ELF-1 (cell line): ENCODE measurements around the gene PROM1.

Experiments
- DNase-seq: peaks from one replicate; pipeline ENCODE4 v3.0.0-alpha.2; 2016; ENCODE audit warnings: low read depth, low spot score

Gene PROM1

DNA sequence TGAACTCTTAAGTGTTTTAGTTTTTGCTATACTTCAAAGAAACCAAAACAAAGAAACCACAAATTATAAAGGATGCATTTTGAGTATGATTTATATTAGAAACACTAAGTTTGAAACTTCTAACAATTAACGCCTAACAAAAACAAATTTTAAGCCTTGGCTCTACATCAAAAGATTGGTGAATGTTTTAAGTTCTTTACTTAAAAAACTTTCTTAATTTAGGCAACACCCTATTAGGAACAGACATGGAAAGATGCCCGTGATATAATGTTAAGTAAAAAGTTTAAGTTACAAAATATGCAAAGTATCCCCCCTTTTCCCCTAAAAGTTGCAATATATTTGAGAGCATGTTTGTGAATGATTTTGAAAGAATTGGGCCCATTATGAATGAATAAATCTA, 21.2 kb downstream of the PROM1 start:
- no peak for DNase-seq

DNA sequence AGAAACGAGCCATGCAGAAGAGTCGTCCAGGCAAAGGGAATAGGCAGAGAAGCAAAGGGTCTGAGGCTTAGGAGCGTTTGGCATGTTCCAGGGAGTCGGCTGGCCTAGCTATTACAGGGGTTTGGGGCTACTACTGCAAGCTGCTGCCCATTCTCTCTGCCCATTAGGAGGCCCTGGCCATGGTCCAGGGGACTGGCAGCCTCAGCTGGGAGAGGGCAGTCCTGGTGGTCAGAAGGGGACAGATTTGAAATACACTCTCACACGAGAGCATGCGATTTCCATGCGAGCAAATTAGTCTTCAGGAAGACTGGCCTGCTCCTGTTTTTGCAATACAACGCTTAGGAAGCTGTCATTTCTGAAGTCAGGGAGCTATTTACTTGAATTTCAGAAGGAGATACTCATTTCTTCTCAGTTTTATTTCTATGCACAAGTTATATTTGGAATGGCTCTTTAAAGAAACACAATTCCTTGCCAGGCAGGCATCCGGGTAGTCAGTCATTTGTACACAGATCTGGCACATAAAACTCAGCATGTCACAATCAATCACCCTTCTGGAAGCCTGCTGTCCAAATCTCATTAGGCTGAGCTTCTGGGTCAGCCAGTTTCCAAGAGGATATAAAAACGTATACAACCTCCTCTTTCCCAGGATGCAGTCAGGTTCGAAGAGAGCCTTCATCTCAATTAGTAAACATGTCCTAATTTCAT, 27.0 kb downstream of the PROM1 start:
- no peak for DNase-seq

DNA sequence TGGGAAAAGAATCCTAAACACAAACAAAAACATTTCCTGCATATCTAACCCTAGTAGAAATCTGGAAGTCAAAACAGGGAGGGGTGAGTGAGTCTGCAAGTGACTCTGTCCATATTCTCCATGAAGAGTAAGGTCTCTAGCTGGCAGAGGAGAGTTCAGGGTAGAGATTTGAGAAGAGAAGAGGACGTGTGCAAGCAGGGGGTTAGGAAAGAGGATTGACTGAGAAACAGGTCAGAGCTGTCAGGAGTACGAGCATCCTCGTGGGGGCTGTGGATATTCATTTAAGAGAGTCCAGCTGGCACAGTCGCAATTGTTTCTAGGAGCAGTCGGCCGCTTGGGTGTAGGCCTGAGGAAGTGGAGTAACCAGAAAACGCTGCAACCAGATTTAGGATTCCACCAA, 27.9 kb downstream of the PROM1 start:
- no peak for DNase-seq

DNA sequence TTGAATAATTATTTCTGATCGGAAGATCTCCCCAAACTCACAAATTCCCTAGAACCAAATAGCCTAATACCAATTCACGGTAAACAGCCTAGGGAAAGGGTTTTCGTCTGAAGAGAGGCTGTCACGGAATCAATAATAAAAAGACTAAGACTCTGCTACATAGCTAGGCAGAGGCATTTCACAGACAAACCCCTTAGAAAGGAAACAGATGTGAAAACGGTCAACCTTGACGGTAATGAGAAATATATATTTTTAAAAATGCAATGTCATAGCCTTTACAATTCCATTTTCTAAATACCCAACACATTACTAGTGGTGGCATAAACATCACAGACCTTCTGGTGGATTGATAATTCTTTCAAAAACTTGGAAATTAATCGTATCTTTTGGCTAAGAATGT, 28.4 kb downstream of the PROM1 start:
- no peak for DNase-seq

DNA sequence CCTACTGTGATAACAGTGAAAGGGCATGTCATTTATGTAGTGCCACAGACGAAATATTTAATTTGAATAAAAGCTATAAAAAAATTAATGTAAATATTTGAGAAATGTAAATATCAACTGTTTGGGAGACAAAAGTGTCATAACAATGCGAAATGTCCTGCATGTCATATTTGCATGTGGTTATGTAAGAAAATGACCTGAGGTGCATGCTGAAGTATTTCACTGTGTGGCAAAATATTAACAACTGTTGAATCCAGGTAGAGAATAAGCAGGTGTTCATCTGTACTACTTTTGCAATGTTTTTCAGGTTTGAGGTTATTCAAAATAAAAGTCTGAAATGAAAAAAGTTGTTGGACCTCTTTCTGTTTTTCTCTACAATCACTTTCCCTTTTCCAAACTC, 30.9 kb downstream of the PROM1 start:
- no peak for DNase-seq

DNA sequence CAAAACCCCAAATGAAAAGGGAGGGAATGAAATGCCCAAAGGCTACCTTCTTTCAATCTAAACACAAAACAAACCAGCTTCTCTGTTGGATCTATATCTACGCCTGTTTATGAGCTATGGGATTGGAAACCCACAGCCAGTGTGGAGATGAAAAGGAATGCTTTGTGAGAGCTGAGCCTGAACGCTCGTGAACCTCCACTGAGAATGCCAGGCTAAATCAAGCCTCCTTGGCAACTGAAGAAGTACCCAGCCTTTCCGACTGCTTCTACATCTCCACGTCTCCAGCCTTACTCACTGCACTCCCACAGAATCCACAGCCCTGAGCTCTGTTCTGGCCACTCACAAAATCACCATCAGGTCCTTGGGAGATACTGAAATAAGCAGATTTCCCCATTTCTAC, 31.8 kb downstream of the PROM1 start:
- no peak for DNase-seq

DNA sequence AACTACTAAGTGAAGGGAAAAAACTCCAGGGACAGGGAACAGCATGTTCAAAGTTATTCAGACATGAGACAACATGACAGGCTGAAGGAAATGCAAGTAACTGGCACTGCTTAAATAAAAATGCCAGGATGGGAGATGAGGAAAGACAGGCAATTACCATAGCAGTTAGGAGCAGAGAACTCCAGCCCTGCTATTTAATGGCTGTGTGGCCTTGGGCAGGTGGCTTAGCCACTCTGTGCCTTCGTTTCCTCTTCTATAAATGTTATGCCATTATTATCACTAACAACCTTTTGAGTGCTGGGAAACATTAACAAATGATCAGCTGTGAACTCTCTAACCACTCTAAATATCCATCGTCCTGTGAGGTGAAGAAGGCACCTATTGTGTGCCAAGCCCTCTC, 32.7 kb downstream of the PROM1 start:
- DNase-seq, result no peak

DNA sequence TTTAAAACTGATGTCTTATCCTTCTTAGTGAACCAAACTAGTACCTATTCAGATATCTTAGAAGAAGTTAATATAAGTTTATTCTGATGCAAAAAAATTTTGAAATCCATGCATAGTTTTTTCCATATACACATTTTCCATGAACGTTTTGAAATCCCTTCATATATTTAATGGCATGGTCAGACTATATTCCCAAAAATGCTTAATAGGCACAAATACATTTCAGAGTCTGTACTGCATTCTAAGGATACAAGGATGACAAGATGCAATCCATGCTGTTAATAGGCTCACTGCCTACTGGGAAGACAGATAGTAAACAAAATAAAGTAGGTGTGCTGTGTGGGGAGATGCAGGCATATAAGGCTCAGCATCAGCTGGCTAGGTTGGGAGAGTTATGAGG, 33.2 kb downstream of the PROM1 start:
- DNase-seq, result no peak

DNA sequence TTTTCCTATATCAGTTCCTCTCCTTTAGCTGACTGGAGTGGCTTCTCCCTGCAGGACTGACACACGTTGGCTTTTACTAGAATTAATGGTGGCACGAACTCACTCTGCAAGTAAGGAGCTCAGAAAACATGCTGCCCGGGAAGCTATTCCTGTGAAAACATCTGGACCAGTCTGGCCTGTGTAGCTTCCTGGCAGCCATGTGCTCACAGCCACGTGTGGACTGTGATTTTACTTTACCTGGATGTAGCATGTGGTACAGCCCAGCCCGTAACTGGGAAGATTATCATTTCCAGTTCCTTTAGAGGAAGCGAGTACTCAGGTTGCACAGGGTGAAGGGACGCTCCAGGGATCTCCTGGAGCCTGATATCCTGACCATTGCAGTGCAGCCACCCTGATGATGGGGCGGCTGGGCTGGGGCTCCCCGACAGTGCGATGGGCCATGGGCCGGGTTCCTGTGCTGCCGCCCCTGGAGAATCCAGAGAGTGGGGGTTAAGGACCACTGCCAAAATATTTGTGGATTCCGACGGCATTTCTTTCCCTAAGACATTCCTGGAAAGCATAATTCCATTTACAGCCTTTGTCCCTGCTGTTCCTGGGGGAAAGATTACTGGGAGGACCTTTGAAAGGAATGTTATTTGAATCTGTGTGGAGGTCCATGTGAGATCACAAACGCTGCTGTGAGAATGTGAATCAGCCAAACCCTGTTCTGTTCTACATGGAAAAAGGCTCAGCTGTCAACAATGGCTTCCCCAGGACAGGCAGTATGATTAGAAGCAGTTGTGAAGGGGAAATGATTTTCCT, 35.0 kb downstream of the PROM1 start:
- DNase-seq, result no peak

DNA sequence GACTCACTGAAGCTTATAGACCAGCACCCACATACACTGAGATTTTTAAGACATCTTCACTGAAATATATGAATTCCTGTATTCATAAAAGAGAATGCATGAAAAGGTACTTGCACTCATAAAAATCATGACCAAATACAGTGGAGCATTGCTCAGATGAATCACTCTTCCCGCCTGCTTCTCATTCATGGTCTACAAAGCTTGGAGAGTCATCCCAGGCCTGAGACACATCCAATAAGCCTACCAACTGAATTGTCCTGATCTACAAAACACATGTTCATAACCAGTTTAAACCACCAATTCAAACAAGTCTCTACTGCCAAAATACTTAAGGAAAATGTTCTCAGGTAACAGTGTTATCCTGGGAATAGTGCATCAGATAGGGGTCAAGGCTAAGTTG, 38.1 kb downstream of the PROM1 start:
- DNase-seq, result no peak

DNA sequence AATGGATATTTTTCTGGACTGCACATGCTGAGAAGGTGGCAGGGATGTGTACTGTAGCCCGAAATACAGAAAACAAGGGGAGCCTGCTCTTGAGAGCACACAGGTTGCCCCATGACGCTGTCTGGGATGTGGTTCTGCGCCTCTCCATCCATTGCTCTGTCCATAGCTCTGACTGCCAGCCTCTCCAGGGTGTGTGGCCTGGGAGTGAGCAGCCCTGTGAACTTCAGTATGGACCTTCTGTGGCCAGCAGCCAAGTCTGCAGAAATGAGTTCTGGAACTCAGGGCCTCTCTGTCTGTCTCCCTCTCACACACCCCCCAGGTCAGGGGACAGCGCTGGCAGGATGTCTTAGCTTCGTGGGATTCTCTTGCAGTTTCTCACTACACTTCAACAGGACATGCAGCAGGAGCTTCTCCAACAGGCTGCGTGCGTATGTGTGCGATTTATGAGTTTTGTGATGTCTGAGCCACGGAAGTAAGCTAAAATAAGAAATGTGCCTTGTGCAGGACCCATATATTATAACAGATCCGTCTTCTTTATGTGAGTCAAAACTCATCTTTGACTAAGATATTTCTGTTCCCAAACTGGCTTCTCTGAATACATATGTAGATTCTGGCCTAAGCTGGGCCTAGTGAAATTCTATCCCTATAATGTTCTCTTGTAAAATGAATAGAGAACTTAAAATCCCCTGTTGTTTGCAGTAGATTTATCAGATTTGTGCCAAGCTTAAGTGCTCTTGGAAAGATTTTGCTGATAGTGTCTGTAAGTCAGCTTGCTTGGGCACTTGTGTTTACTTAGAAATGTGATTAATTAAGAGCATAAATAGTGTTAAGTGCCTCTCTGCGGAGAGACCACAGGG, 40.0 kb downstream of the PROM1 start:
- DNase-seq, result no peak

DNA sequence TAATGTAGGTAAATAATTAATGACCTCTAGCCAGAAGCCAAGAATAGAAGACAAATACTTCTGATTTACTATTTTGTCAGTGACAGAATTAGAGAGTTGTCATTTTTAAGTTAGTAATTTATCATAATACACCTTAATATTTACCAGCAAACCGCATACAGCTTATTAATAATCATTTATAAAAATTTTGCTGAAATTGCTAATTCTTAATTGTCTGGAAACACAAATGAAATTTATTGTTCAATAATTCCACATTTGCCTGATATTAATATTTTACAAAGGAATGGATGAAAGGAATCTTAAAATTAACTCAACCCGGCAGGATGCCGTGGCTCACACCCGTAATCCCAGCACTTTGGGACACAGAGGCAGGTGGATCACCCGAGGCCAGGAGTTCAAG, 44.7 kb downstream of the PROM1 start:
- DNase-seq, result no peak

DNA sequence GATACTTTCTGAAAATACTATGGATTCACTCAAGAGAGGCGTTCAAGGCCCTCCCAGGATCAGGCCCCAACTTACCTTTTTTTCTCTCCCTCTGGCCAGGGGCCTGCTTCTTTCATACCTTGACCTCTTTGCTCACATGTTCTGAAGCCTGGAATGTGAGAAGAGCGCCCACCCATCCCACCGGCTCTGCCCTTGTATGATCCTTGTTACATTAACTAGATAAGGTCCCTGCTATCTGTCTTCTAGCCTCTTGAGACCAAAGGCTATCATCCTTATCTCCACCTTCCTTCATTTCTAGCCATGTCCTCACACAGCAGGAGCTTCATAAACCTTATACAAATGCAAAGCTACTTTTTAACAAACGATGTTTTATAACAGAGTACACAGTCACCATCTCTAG, 45.9 kb downstream of the PROM1 start:
- DNase-seq, result peak; percentile 26

DNA sequence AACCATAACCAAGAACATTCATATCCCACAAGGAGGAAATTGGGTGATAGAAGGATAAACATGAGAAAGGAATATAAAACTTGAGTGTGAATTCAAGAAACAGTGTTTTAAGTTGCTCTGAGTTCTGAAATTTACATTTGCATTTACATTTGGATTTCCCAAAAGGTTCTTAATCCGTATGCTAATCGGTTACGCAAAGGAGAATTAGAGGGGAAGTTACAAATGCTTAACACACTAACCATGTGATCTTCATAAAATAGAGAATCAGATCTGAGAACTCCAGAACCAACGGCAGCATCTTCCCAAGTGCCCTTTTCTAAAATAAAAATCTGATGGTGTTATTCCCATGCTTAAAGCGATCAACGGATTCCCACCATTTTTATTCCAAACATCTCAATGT, 48.0 kb downstream of the PROM1 start:
- no peak for DNase-seq

DNA sequence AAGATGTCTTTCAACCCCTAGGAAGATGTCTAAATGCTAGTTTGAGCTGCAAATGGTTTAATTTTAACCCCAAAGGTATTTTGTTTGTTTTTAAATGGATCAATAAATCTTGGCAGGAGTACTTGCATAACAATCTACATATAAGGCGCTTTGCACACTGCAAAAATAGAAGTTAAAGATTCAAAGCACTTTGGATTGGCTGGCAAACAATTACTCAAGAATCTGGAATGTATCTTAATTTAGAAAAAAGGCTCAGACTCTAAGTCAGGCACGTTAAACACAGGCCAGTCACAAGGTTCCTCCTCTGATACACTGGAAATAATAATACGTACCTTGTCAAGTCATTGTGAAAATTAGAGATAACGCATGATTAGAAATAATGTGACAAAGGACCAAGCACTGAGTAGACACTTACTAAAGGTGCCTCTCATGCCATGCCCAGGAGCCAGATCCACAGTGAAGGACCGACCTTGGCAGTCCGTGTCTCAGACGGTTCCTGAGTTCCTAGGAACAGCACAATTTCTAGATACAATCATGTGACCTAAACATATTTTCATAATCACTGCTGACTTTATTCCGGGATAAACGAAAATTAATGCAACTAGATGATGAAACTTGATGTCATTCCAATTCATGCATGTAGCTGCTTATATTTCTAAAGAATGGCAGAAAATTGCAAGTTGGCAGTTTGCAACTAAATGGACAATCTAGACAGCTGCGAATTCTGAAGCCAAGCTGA, 49.6 kb downstream of the PROM1 start:
- DNase-seq, result no peak

DNA sequence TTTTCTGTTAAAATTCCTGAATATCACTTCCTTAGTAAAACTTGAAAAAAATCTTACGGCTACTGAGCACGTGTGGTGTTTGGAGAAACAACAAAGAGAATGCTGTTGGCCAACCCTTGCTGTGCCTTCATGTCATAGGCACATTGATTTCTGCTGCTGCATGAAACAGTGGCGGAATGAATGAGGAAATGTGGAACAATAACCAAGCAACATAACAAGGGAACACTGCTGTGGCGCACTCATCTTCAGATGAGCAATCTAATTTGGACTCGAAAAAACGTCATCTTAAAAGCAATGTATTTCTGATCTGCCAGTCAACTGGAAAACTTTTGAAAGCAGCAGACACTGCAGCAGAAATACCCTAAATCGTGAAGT, 51.4 kb downstream of the PROM1 start:
- peak; percentile 8 for DNase-seq

DNA sequence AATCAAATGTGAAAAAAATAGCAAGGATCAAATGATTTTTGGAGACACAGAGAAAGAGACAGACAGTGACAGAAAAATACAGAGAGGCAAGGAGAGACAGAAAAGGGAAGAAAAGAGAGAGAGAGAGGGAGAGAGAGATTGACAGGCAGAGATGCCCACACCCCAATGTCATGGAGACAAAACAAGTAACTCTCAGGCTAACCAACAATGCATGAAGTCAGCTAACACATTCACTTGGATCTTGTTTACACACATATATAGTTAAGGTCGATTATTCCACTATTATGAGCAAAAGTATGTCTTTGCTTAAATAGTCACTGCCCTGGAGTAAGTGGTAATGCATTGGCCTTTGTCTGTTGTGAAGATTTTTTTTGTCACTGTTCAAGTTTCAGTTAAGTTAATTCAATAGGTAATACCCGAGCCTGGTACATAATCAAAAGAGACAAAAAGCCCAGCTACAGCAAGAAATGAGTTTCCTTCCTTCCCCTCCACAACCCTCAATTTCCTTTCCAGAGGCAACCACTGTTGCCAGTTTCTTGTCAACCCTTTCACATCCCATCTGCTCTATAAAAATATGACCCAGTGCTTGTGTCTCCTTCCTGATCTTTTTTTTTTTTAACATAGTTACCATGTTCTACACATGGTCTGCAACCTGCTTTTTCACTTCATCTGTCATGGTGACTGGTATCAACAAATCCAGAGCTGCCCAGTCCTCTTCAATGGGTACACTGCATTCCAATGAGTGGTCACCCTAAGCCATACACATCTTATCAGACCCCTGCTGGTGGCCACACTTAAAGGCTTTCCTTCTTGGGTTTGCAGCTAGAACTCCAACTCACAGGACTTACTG, 52.1 kb downstream of the PROM1 start:
- peak; percentile 22 for DNase-seq

DNA sequence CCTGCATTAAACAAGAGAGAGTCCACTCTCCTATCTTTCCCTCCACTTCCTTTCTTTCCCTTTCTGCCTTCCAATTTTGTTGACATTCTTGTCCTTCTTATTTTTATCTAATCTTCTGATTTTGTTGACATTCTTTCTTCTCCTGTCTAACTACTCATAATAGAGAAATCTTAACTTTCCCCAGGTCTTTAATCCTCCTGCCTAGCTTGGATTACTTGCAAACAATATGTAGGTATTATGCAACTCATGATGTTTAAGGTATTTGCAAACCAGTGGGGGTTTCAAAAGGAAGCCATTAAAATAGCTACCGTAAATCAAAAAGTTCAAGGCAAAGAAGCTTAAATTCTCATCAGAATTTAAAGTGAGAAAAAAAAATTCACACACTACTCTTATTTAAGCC, 53.9 kb downstream of the PROM1 start:
- DNase-seq, result no peak

DNA sequence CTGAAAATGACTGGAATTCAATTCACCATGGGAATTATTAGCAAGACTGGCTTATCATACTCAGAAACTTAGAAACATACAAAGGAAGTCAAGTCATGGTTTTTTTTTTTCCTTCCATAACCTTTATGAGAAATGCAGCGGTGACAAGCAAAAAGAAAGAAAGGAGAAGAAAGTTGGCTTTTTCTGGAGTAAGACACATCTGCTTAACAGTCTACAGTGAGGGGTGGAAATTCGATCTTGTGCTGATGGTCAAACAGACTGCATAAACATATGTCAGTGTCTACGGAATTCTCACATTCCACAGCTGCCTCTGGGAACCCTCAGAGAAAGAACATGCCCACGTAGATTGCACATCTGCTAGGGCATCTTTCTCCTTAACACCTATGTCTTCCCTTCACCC, 54.6 kb downstream of the PROM1 start:
- DNase-seq, result no peak

DNA sequence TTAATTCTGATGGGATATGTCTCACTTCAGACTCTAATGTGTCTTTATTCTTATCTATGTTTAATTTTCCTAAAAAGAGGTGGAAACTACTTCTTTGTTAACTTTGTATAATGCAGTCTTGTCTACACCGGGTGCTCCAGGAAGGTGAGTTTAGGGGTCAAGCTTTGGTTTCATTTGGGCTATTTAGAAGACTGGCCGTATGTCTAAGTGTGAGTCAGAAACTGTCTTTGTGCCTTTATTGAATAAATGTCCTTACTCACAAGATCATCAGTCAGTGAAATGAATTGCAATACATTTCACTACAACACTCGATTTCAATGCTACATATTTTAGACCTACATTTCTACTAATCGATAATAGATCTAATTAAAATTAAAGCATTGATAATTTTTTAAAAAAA, 56.2 kb downstream of the PROM1 start:
- no peak for DNase-seq

DNA sequence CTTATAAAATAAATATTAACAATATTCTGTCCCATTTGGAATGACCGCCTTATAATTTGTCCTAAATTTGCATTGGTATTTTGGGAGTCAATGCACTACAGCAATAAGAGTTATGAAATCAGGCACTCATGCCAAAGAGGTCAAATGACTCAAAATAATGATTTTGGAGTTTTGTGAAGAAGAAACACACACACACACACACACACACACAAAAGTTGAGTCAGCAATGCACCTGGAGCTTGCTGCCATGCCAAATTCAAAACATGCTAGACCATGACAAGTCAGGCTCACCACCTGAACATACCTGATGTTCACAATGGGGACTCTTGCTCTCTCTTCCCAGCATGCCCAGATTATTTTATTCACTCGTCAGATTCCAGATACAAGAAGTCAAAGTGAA, 56.7 kb downstream of the PROM1 start:
- no peak for DNase-seq
